GF-D8 (cell line): Measurements from ENCODE around the gene TGM5.

ENCODE experiments used
- DNase-seq: peaks from one replicate; lab custom pipeline; 2025; lab: John Stamatoyannopoulos, UW

Gene TGM5

DNA sequence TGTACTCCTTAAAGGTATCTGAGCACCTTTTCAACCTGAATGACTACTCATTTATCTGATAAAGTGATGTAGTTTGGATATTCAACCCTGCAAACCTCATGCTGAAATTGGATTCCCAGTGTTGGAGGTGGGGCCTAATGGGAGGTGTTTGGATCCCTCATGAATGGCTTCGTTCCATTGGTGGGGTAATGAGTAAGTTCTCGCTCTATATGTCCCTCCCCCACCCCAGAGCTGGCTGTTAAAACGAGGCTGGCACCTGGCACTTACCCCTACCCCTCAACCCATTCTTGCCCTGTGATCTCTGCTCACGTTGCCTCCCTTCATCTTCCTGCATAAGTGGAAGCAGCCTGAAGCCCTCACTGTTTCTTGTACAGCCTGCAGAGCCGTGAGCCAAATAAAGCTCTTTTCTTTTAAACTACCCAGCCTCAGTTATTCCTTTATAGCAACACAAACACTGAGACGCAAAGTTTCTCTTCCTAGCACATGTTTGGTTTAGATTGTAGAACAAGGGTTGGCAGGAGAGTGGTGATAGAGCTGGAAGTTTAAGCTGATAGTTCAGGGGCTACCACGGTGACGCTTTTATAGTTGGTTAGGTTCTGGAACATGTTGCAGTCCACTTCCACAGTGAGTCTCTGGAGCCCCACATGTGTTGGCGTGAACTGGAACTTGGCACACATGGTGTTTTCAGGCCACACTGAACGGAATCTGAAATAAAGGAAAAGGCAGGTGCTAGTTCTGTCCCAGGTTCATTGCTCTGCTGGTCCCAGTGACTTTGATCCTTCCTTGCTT, 69.8 kb downstream of the TGM5 start:
- no peak for DNase-seq

DNA sequence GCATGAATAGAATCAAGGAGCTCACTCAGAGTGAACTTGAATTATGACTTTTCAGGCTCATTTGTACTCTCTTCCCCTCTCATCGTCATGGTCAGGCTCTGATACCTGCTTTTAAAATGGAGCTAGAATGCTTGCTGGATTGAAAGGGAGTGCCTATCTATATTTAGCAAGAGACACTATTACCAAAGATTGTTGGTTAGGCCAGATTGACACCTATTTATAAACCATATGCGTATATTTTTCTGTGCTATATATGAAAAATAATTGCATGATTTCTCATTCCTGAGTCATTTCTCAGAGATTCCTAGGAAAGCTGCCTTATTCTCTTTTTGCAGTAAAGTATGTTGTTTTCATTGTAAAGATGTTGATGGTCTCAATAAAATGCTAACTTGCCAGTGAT, 71.9 kb downstream of the TGM5 start:
- DNase-seq, result no peak

DNA sequence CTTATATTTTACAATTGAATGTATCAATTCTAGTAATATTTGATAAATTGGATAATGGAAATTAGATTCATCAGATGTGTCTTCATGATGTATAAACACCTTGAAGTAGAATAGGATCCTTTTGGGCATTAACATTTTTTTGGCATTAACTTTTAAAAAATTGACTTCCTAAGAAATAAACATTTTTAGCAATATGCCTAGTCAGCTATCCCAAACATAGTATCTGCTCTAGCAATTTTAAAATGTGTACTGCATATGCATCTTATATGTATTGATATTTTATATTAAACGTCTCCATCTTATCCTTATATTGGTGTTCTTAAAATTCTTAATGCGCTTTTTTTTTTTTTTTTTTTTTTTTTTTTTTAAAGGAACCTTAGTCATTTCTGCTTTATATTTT, 73.0 kb downstream of the TGM5 start:
- no peak for DNase-seq

DNA sequence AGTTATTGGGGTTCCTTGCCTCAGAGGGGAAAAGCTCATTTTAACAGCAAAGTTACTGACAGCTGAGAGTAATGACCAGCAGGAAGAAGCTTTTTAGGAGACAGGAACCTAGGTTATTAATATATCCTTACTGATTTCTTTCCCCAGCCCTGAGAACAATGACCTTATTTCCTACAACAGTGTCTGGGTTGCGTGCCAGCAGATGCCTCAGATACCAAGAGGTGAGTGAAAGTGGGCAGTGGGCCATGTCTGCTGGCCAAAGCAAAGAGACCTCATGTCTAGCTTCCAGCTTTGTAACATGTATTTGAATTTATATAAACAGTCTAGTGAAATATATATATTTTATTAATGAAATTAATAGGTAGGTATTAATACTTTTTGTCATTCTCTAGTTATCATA, 76.5 kb downstream of the TGM5 start:
- DNase-seq, result no peak

DNA sequence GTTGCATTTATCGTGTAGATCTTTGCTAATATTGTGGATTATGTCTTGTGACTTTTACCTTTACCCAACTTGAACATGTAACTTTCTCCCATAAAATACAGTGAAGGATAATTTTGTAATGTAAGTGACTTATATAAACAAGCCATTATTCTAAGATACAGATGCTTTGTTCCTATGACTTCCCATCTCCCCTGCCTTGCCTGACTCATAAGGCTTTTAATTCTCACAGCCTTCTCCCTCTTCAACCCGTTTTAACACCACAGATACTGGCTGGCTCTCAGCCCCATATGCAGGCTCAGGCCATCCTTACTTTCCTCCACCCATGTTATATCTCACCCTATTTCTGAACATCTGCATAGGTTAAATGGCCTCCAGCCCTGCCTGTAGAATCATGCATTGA, 77.4 kb downstream of the TGM5 start:
- no peak for DNase-seq

DNA sequence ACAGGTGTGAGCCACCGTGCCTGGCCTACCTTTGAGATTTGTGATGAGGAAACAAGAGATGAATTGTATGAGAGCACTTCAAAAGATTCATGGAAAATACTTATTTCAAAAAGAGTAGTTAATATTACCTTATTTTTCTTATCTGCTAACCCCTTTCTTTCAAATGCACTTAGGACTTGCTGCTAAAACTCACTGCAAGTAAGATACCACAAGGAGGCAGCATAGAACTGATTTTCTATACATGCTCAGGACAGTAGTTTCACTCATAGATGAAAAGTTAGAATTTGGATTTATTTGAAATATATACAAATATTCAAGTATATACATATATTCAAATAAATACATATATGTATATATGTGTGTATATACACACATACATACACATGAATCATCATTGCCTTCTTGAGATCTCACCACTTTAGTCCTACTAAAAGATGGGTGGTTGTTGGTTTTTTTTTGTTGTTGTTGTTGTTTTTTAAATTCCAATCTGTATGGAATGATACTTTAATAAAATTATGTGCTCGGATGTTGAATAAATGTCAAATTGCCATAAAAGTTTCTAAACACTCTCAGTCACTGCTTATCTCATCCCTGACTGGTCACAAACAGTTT, 79.1 kb downstream of the TGM5 start:
- DNase-seq, result no peak

DNA sequence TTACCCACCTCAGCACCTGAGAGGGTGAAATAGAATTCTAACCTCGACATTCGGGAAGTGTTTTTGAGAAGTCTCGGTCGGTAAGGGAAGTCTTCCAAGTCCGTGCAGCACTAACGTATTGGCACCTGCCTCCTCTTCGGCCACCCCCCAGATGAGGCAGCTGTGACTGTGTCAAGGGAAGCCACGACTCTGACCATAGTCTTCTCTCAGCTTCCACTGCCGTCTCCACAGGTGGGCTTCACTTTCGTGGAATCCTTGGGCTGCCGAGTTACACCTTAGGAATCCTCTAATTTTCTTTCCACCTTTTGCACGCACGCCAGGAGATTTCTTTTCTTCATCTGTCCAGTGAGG, 80.8 kb downstream of the TGM5 start:
- DNase-seq, result no peak

DNA sequence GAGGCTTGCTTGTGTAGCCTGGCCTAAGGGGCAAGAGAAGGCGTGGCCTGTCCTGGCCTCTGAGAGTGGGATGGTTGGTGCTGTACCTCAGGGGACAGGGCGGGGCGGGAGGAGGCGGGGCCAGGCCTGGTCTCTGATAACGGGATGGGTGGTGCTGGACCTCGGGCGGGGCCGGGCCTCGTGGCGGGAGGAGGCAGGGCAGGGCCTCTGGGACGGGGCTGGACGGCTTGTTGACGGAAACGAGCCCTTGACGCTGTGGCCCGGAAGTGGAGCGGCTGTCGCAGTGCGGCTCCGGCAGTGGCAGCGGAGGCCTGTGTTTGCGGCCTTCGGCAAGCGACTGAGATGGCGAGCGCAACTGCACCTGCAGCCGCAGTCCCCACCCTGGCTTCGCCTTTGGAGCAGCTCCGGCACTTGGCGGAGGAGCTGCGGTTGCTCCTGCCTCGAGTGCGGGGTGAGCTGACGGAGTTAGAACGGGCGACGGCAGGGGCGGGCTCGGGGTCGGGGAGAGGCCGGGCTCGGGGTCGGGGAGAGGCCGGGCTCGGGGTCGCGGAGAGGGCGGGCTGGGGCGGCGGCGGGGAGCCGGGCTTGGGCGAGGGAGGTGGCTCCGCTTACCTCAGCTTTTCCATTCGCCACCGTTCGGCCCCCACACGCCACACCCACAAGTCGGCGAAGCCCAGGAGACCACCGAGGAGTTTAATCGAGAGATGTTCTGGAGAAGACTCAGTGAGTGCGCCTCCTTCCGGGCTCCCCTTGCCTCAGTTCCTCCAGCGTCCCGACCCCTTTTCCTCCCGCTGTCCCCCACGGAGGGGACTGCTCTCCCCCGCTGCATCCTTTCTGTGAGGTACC, 81.3 kb downstream of the TGM5 start, which contains the start of gene CCNDBP1:
Gene CCNDBP1, plus strand, starts transcription at position 247 of the 846 bp plus-strand sequence. Its CDS starts 96 bp downstream, at position 343.
- DNase-seq, result peak; percentile 48

DNA sequence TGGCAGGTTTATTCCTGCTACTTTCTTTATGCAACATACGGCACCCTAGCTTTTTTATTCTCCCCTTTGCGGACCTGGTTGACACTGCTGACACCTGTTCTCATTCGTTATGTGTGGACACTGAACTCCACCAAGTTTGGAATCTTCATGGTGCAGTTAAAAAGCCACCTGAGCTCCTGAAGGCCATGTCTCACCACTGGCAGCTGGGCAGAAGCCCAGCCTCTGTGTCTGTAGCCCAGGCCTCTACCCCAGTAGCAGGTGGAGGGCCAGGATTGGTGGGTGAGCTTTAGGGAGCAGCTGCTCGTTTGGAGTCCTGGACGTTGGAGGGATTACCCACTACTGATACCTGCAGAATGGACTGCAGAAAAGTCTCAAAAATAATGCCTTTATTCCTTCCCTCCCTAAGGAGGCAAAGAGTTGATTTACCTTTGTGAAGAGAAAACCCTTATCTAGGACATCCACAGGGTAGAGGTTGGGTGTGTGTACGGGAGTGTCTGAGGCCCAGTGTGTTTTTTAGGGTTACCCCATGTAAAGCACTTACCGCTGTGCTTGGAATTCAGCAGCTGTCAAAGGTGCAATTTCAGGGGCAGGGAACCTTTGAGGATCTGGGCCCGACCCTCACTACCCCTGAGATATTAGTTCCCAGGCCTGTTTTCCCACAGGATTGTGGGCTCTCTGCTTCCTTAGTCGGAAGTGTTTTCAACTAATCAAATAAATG, 82.2 kb downstream of the TGM5 start:
- no peak for DNase-seq

DNA sequence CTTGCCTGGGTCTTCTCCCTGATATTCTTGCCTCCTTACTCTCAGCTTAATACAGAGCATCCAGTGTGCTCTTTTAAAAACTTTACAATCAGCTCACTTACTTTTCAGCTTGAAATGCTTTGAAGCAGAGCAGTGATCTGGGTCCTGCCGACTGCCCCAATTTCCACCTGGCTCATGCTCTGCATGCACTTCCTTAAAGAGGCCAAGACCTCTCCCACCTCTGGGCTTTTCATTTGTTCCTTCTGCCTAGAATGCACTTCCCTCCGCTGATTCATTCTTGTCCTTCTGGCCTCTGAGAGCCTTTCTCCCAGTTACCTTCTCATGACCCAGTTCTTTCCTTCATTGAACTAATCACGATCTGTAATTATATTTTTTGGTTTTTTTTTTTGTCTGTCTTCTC, 83.5 kb downstream of the TGM5 start:
- no peak for DNase-seq
